Natural killer cell (primary cell): ENCODE results near the gene C11orf52. TPM values are rescaled to one million over a fixed set of nuclear protein-coding genes. Genes with fewer than 3 reads are reported as not detected.

Experiments
- ATAC-seq, 3 donors: fragments of 150-1000 bp in 2 of 3; fragments of 200-7000 bp in 1 of 3; cut with Tn5 transposase; 1 replicate in 1 of 3; 2 replicates in 2 of 3; pipeline ENCODE4 v1.10.0; 2021; ENCODE audit warnings: mild to moderate bottlenecking in 2 of 3, moderate library complexity in 2 of 3
- DNase-seq, 2 donors: peaks; one replicate each; pipeline versions ENCODE4 v3.0.0 to v3.0.0-alpha.2; 2013 to 2021; ENCODE audit warnings: mixed read lengths in 1 of 2
- H3K27ac ChIP-seq: one replicate; pipeline ENCODE4 v1.5.1; 2013; ENCODE audit warnings: mild to moderate bottlenecking, low read length
- H3K27me3 ChIP-seq: one replicate; pipeline ENCODE4 v1.6.1; 2013; ENCODE audit warnings: low read length; ENCODE audit not compliant: control insufficient read depth, insufficient read depth
- H3K36me3 ChIP-seq: one replicate; pipeline ENCODE4 v1.6.1; 2013; ENCODE audit warnings: low read length; ENCODE audit not compliant: control insufficient read depth, insufficient read depth
- H3K4me1 ChIP-seq: one replicate; pipeline ENCODE4 v1.6.1; 2013; ENCODE audit warnings: low read length; ENCODE audit not compliant: control insufficient read depth, insufficient read depth
- H3K4me3 ChIP-seq: one replicate; pipeline ENCODE4 v1.5.1; 2013; ENCODE audit warnings: low read length
- H3K9me3 ChIP-seq: one replicate; pipeline ENCODE4 v1.6.1; 2013; ENCODE audit warnings: low read length; ENCODE audit not compliant: control insufficient read depth, insufficient read depth
- H3K27ac Mint-ChIP-seq, 2 donors: one replicate each; pipeline ENCODE4 v1.8.0; 2022; ENCODE audit warnings: mild to moderate bottlenecking in 2 of 2, mixed read lengths in 2 of 2, moderate library complexity in 1 of 2
- H3K27me3 Mint-ChIP-seq, 2 donors: one replicate each; pipeline ENCODE4 v1.8.0; 2022; ENCODE audit warnings: low read depth in 2 of 2, mixed read lengths in 2 of 2
- H3K36me3 Mint-ChIP-seq: one replicate; pipeline ENCODE4 v1.8.0; 2022; ENCODE audit warnings: mixed read lengths
- H3K4me1 Mint-ChIP-seq, 2 donors: one replicate each; pipeline ENCODE4 v1.8.0; 2022; ENCODE audit warnings: mixed read lengths in 2 of 2
- H3K4me3 Mint-ChIP-seq: one replicate; pipeline ENCODE4 v1.8.0; 2022; ENCODE audit warnings: mild to moderate bottlenecking, moderate library complexity, mixed read lengths
- H3K9me3 Mint-ChIP-seq, 2 donors: one replicate each; pipeline ENCODE4 v1.8.0; 2022; ENCODE audit warnings: mixed read lengths in 2 of 2
- CTCF ChIP-seq: fragments of 200-600 bp; IDR thresholded peaks from one replicate; pipeline ENCODE4 v1.8.0; 2022; ENCODE audit warnings: antibody characterized with exemption
- WGBS: methylation state at CpG from one replicate; pipeline ENCODE4 v1.1.7; 2013; ENCODE audit warnings: missing lambda C conversion rate; ENCODE audit not compliant: insufficient coverage; 5-methylcytosine and 5-hydroxymethylcytosine counted together
- intact Hi-C: fragments of 100-400 bp; cut with micrococcal nuclease; formaldehyde crosslinking; loops from one replicate; pipeline ENCODE4 v1.14.2; 2022
- total RNA-seq, 4 donors: library from RNA; stranded (reverse); fragments of 120-200 nt in 1 of 4; gene quantifications; one replicate each; pipeline versions ENCODE4 v1.2.3 to v1.2.4, GENCODE V29; 2013 to 2022

C11orf52 gene
- total RNA-seq, 3 donors from 2014 or later (not counting 1 experiment from before 2014, with no cell fraction given) = not detected

DNA sequence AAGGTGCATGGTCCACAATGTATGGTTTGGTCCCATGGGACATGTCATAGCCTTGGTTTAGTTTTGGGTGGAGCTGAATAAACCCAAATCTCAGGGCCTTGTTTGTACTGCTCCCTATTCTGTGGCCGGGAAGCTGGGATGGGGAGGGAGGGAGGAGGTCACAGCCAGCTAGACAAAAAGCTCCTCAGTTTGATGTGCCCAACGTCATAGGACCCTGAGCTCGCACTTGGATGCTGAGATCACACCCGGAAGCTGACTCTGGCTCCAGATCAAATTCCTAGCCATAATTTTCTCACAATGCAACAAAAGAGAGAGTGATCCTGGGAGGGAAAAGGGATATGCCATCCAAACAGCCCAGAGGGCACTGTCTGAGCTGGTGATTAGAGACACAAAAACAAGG is 4.7 kb upstream of the C11orf52 start:
- Mint-ChIP-seq H3K9me3 (no peaks in the 10 kb centered on the region), H3K4me1 (no peaks in the 10 kb centered on the region), H3K4me3 (no peak overlapping the region), H3K27me3 (peaks cover 50 to 54% of the 10 kb centered on the region in 2 donors), H3K27ac (no peak overlapping the region), H3K36me3 (no peaks in the 10 kb centered on the region)
- intact Hi-C loops = no loop called here
- Histone ChIP-seq H3K4me1 (no peaks in the 10 kb centered on the region), H3K4me3 (no peak overlapping the region), H3K36me3 (no peaks in the 10 kb centered on the region), H3K27ac (no peak overlapping the region), H3K9me3 (no peaks in the 10 kb centered on the region), H3K27me3 (peaks cover 15% of the 10 kb centered on the region)
- no peak for ATAC-seq
- WGBS = 62% methylated on average over 4 of the region's 4 CpGs
- no peak for DNase-seq
- TF ChIP-seq CTCF = no peak

DNA sequence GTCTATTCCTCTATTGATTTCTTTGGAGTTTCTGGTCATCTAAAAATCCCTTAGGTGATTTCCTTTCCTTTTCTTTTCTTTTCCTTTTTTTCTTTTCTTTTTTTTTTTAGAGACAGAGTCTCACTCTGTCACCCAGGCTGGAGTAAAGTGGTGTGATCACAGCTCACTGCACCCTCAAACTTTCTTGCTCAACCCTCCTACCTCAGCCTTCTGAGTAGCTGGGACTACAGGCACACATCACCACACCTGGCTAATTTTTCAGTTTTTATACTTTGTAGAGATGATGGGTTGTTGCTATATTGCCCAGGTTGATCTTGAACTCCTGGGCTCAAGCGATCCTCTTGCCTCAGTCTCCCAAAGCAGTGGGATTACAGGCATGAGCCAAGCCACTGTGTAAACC is 1.9 kb upstream of the C11orf52 start:
- Histone ChIP-seq H3K4me1 (no peaks in the 10 kb centered on the region), H3K27ac (no peak overlapping the region), H3K4me3 (no peak overlapping the region), H3K27me3 (peaks cover 12% of the 10 kb centered on the region), H3K36me3 (no peaks in the 10 kb centered on the region), H3K9me3 (no peaks in the 10 kb centered on the region)
- no peak overlapping the region for H3K4me3 Mint-ChIP-seq
- H3K4me1 Mint-ChIP-seq = no peaks in the 10 kb centered on the region
- no peak for ATAC-seq
- H3K27ac Mint-ChIP-seq = no peak overlapping the region
- WGBS = 42% methylated on average over 1 of the region's 1 CpG
- no peaks in the 10 kb centered on the region for H3K9me3 Mint-ChIP-seq
- H3K27me3 Mint-ChIP-seq = peaks cover 28 to 41% of the 10 kb centered on the region in 2 donors
- no peaks in the 10 kb centered on the region for H3K36me3 Mint-ChIP-seq
- TF ChIP-seq CTCF = no peak
- intact Hi-C loops = no loop called here
- DNase-seq = no peak

DNA sequence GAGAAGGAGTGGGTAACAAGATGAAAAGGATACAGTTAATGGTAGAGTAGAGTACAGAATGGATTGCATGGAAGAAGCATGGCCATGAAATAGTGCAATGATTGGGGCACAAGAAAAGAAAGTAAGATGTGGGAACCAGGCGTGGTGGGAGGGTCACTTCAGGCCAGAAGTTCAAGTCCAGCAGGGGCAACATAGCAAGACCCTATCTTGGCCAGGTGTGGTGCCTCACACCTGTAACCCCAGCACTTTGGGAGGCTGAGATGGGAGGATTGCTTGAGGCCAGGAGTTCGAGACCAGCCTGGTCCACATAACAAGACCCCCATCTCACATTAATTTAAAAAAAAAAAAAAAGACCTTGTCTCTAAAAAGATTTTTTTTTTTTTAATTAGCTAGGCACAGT is 1.4 kb upstream of the C11orf52 start:
- H3K9me3 Mint-ChIP-seq = no peaks in the 10 kb centered on the region
- no peak overlapping the region for H3K27ac Mint-ChIP-seq
- TF ChIP-seq CTCF = no peak
- no peaks in the 10 kb centered on the region for H3K36me3 ChIP-seq
- no peaks in the 10 kb centered on the region for H3K4me1 Mint-ChIP-seq
- no peaks in the 10 kb centered on the region for H3K4me1 ChIP-seq
- no peak for ATAC-seq
- H3K4me3 ChIP-seq = no peak overlapping the region
- intact Hi-C loops = no loop called here
- no peak overlapping the region for H3K4me3 Mint-ChIP-seq
- no peaks in the 10 kb centered on the region for H3K36me3 Mint-ChIP-seq
- H3K9me3 ChIP-seq = no peaks in the 10 kb centered on the region
- H3K27me3 ChIP-seq = peaks cover 8% of the 10 kb centered on the region
- peaks cover 23 to 38% of the 10 kb centered on the region in 2 donors for H3K27me3 Mint-ChIP-seq
- no peak overlapping the region for H3K27ac ChIP-seq
- WGBS = 95% methylated on average over 1 of the region's 2 CpGs
- DNase-seq = no peak

DNA sequence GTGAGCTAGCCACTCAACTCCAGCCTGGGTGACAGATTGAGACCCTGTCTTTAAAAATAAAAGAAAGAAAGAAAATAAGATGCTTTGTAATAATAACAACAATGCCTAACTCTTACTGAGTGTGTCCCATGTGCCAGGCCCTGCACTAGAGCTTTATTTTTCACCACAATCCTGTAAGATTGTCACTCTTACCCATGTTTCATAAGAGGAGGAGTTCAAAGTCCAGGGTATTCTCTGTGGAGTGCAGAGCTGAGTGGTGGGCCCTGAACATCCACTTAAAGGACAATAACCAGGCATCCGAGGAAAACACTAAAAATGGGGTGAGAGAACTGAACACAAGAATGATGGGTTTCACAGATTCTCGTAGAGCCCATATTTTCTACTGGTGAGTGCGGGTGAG is 925 bp upstream of the C11orf52 start:
- peaks cover 25 to 37% of the 10 kb centered on the region in 2 donors for H3K27me3 Mint-ChIP-seq
- no peaks in the 10 kb centered on the region for H3K9me3 ChIP-seq
- no peaks in the 10 kb centered on the region for H3K36me3 Mint-ChIP-seq
- H3K4me1 Mint-ChIP-seq = no peaks in the 10 kb centered on the region
- no peaks in the 10 kb centered on the region for H3K4me1 ChIP-seq
- WGBS = 92% methylated on average over 3 of the region's 3 CpGs
- H3K4me3 Mint-ChIP-seq = no peak overlapping the region
- H3K9me3 Mint-ChIP-seq = no peaks in the 10 kb centered on the region
- no peak for ATAC-seq
- intact Hi-C loops = no loop called here
- no peak for DNase-seq
- H3K27ac ChIP-seq = no peak overlapping the region
- H3K36me3 ChIP-seq = no peaks in the 10 kb centered on the region
- H3K4me3 ChIP-seq = no peak overlapping the region
- no peak for TF ChIP-seq CTCF
- no peak overlapping the region for H3K27ac Mint-ChIP-seq
- H3K27me3 ChIP-seq = peaks cover 8% of the 10 kb centered on the region
